SK-N-SH treated with all-trans-retinoic acid at 6 μM for 48 hours (cell line): ENCODE results near the gene PEX19.

ENCODE experiments used
- ATAC-seq: fragments of 200-7000 bp; cut with Tn5 transposase; 3 replicates; pipeline ENCODE4 v1.9.1; 2020; ENCODE audit warnings: mild to moderate bottlenecking, moderate library complexity
- BACH2 ChIP-seq: fragments of 250-450 bp; sonication (Bioruptor Pico); IDR thresholded peaks from 2 replicates; pipeline ENCODE4 v1.9.0; 2021; ENCODE audit warnings: mild to moderate bottlenecking, borderline replicate concordance
- CSDC2 ChIP-seq: fragments of 250-450 bp; sonication (Bioruptor Pico); IDR thresholded peaks from 2 replicates; pipeline ENCODE4 v1.5.0; 2020; ENCODE audit warnings: mild to moderate bottlenecking, moderate library complexity
- ESRRG ChIP-seq: fragments of 250-450 bp; sonication (Bioruptor Pico); IDR thresholded peaks from 2 replicates; pipeline ENCODE4 v1.6.1; 2021; ENCODE audit warnings: mild to moderate bottlenecking
- GLIS3 ChIP-seq: fragments of 250-450 bp; sonication (Bioruptor Pico); IDR thresholded peaks from 2 replicates; pipeline ENCODE4 v1.5.0; 2020; ENCODE audit warnings: mild to moderate bottlenecking, moderate library complexity
- ISL1 ChIP-seq: fragments of 250-450 bp; sonication (Bioruptor Pico); IDR thresholded peaks from 2 replicates; pipeline ENCODE4 v2.1.2; 2022; ENCODE audit warnings: mild to moderate bottlenecking, moderate library complexity
- OSR1 ChIP-seq: fragments of 250-450 bp; sonication (Bioruptor Pico); IDR thresholded peaks from 2 replicates; pipeline ENCODE4 v1.8.0; 2022; ENCODE audit warnings: moderate library complexity, mild to moderate bottlenecking, inconsistent platforms
- PPARA ChIP-seq: fragments of 250-450 bp; sonication (Bioruptor Pico); IDR thresholded peaks from 2 replicates; pipeline ENCODE4 v1.5.0; 2020; ENCODE audit warnings: mild to moderate bottlenecking, borderline replicate concordance
- RARB ChIP-seq: fragments of 250-450 bp; sonication (Bioruptor Pico); IDR thresholded peaks from 2 replicates; pipeline ENCODE4 v1.8.0; 2021; ENCODE audit warnings: mild to moderate bottlenecking, moderate library complexity
- SNAI2 ChIP-seq: fragments of 250-450 bp; sonication (Bioruptor Pico); IDR thresholded peaks from 2 replicates; pipeline ENCODE4 v1.5.0; 2020; ENCODE audit warnings: mild to moderate bottlenecking, moderate library complexity
- TCF4 ChIP-seq: fragments of 250-450 bp; sonication (Bioruptor Pico); IDR thresholded peaks from 2 replicates; pipeline ENCODE4 v1.8.0; 2021; ENCODE audit warnings: mild to moderate bottlenecking, moderate library complexity, borderline replicate concordance
- ZC3H10 ChIP-seq: fragments of 250-450 bp; sonication (Bioruptor Pico); IDR thresholded peaks from 2 replicates; pipeline ENCODE4 v1.5.1; 2021; ENCODE audit warnings: mild to moderate bottlenecking, moderate library complexity
- ZFP3 ChIP-seq: fragments of 250-450 bp; sonication (Bioruptor Pico); IDR thresholded peaks from 2 replicates; pipeline ENCODE4 v1.5.0; 2020; ENCODE audit warnings: mild to moderate bottlenecking, moderate library complexity
- ZFP30 ChIP-seq: fragments of 450-650 bp; formaldehyde crosslinking; IDR thresholded peaks from 2 replicates; pipeline ENCODE4 v1.5.0; 2022; ENCODE audit warnings: mild to moderate bottlenecking, moderate library complexity
- ZNF565 ChIP-seq: fragments of 450-650 bp; formaldehyde crosslinking; conservative IDR thresholded peaks from 2 replicates; pipeline ENCODE4 v1.5.0; 2020; ENCODE audit warnings: low read depth, mild to moderate bottlenecking, moderate library complexity
- ZNF70 ChIP-seq: fragments of 450-650 bp; formaldehyde crosslinking; IDR thresholded peaks from 2 replicates; pipeline ENCODE4 v1.5.0; 2020; ENCODE audit warnings: mild to moderate bottlenecking, moderate library complexity
- ZNF8 ChIP-seq: fragments of 450-650 bp; formaldehyde crosslinking; IDR thresholded peaks from 2 replicates; pipeline ENCODE4 v1.5.0; 2020; ENCODE audit warnings: mild to moderate bottlenecking, moderate library complexity
- TF ChIP-seq, protein P1 (sequence below): fragments of 250-450 bp; sonication (Bioruptor Pico); IDR thresholded peaks from 2 replicates; pipeline ENCODE4 v1.5.1; 2020; ENCODE audit warnings: low read depth, mild to moderate bottlenecking, moderate library complexity
- TF ChIP-seq, protein P2 (sequence below): fragments of 250-450 bp; sonication (Bioruptor Pico); IDR thresholded peaks from 2 replicates; pipeline ENCODE4 v1.5.1; 2021; ENCODE audit warnings: mild to moderate bottlenecking, moderate library complexity
- TF ChIP-seq, protein P3 (sequence below): fragments of 250-450 bp; sonication (Bioruptor Pico); IDR thresholded peaks from 2 replicates; pipeline ENCODE4 v1.5.0; 2020; ENCODE audit warnings: mild to moderate bottlenecking, moderate library complexity
- TF ChIP-seq, protein P4 (sequence below): fragments of 250-450 bp; sonication (Bioruptor Pico); IDR thresholded peaks from 2 replicates; pipeline ENCODE4 v1.8.0; 2020; ENCODE audit warnings: mild to moderate bottlenecking, moderate library complexity, borderline replicate concordance

PEX19 gene

DNA sequence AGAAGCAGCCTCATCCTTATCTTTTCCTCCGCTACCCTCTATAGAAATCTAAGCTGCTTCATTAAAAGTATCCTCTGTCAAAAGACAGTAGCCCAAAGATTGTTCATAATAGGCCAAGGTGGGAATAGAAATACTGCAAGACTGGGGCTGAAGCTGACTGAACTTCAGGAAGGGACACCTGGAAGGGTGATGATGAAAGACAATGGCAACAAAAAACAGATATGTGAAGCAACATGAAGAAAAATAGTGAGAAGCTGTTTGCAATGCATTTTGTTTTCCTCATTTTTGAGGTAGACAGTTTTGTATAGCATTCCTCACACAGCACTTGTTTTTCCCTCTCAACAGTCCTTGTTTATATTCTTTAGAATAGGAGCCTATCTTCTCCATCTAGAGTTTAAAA, 39.5 kb downstream of the PEX19 start:
- no peak for TF ChIP-seq PPARA
- no peak for TF ChIP-seq BACH2
- no peak for TF ChIP-seq ZNF8
- no peak for TF ChIP-seq ESRRG (CRISPR knock-in tag)
- no peak for TF ChIP-seq ZNF70 (CRISPR knock-in tag)
- no peak for TF ChIP-seq GLIS3 (CRISPR knock-in tag)
- TF ChIP-seq, protein P1, sequence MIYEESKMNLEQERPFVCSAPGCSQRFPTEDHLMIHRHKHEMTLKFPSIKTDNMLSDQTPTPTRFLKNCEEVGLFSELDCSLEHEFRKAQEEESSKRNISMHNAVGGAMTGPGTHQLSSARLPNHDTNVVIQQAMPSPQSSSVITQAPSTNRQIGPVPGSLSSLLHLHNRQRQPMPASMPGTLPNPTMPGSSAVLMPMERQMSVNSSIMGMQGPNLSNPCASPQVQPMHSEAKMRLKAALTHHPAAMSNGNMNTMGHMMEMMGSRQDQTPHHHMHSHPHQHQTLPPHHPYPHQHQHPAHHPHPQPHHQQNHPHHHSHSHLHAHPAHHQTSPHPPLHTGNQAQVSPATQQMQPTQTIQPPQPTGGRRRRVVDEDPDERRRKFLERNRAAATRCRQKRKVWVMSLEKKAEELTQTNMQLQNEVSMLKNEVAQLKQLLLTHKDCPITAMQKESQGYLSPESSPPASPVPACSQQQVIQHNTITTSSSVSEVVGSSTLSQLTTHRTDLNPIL, result no peak
- no peak for TF ChIP-seq RARB (CRISPR knock-in tag)
- TF ChIP-seq, protein P2, sequence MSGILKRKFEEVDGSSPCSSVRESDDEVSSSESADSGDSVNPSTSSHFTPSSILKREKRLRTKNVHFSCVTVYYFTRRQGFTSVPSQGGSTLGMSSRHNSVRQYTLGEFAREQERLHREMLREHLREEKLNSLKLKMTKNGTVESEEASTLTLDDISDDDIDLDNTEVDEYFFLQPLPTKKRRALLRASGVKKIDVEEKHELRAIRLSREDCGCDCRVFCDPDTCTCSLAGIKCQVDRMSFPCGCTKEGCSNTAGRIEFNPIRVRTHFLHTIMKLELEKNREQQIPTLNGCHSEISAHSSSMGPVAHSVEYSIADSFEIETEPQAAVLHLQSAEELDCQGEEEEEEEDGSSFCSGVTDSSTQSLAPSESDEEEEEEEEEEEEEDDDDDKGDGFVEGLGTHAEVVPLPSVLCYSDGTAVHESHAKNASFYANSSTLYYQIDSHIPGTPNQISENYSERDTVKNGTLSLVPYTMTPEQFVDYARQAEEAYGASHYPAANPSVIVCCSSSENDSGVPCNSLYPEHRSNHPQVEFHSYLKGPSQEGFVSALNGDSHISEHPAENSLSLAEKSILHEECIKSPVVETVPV (CRISPR knock-in tag), result no peak
- no peak for TF ChIP-seq SNAI2
- no peak for TF ChIP-seq ZNF565 (CRISPR knock-in tag)
- TF ChIP-seq CSDC2 (CRISPR knock-in tag), result no peak
- no peak for TF ChIP-seq OSR1
- no peak for TF ChIP-seq ZFP30 (CRISPR knock-in tag)
- ATAC-seq, result no peak

DNA sequence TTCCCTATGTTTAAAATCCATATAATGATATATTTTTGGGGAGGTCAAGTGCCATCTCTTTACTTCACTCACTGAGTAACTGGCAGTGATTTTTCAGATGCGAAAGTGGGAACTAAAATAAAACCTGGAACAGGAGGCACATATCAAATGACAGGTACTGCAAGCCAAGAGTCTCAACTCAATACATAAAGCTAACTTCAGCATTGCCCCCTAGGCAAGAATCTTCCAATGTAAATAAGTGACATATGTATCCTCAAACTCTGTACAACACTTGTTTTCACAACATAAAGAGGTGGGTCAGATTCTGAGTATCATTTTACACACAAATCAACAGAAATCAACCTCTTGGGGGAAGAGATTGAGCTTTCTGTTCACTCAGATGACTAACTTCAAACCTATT, 40.7 kb downstream of the PEX19 start:
- ATAC-seq, result no peak
- TF ChIP-seq PPARA, result no peak
- TF ChIP-seq BACH2, result no peak
- no peak for TF ChIP-seq OSR1
- no peak for TF ChIP-seq ZNF565 (CRISPR knock-in tag)
- TF ChIP-seq TCF4 (CRISPR knock-in tag), result no peak

DNA sequence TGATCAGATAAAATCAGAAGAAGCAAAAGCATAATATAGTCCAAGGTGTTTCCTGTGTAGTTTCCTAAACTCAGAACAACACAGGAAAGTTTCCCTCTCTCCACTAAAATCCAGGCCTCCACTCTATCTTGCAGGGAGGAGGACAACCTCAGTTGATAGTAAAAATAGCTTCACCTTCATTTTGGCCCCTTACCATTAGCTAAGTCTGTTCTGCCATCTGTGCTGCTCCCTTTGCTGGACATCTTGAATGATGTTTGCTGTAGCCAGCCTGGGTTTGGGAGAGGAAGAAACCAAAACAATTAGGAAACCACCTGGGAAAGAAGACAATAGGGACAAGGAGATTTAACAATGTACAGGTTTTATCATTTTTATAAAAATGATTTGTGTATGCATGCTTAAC, 41.2 kb downstream of the PEX19 start:
- ATAC-seq, result no peak
- TF ChIP-seq CSDC2 (CRISPR knock-in tag) (no peak), ZNF565 (CRISPR knock-in tag) (no peak), ZNF8 (no peak), ZFP30 (CRISPR knock-in tag) (no peak), ZFP3 (CRISPR knock-in tag) (no peak), OSR1 (no peak), ISL1 (CRISPR knock-in tag) (no peak), ESRRG (CRISPR knock-in tag) (no peak), TCF4 (CRISPR knock-in tag) (no peak), ZC3H10 (CRISPR knock-in tag) (no peak), ZNF70 (CRISPR knock-in tag) (no peak), BACH2 (no peak), SNAI2 (no peak), PPARA (no peak), RARB (CRISPR knock-in tag) (no peak)
- TF ChIP-seq, protein P3, sequence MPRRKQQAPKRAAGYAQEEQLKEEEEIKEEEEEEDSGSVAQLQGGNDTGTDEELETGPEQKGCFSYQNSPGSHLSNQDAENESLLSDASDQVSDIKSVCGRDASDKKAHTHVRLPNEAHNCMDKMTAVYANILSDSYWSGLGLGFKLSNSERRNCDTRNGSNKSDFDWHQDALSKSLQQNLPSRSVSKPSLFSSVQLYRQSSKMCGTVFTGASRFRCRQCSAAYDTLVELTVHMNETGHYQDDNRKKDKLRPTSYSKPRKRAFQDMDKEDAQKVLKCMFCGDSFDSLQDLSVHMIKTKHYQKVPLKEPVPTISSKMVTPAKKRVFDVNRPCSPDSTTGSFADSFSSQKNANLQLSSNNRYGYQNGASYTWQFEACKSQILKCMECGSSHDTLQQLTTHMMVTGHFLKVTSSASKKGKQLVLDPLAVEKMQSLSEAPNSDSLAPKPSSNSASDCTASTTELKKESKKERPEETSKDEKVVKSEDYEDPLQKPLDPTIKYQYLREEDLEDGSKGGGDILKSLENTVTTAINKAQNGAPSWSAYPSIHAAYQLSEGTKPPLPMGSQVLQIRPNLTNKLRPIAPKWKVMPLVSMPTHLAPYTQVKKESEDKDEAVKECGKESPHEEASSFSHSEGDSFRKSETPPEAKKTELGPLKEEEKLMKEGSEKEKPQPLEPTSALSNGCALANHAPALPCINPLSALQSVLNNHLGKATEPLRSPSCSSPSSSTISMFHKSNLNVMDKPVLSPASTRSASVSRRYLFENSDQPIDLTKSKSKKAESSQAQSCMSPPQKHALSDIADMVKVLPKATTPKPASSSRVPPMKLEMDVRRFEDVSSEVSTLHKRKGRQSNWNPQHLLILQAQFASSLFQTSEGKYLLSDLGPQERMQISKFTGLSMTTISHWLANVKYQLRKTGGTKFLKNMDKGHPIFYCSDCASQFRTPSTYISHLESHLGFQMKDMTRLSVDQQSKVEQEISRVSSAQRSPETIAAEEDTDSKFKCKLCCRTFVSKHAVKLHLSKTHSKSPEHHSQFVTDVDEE (CRISPR knock-in tag), result no peak
- TF ChIP-seq, protein P2 (CRISPR knock-in tag), result no peak
- TF ChIP-seq, protein P4, sequence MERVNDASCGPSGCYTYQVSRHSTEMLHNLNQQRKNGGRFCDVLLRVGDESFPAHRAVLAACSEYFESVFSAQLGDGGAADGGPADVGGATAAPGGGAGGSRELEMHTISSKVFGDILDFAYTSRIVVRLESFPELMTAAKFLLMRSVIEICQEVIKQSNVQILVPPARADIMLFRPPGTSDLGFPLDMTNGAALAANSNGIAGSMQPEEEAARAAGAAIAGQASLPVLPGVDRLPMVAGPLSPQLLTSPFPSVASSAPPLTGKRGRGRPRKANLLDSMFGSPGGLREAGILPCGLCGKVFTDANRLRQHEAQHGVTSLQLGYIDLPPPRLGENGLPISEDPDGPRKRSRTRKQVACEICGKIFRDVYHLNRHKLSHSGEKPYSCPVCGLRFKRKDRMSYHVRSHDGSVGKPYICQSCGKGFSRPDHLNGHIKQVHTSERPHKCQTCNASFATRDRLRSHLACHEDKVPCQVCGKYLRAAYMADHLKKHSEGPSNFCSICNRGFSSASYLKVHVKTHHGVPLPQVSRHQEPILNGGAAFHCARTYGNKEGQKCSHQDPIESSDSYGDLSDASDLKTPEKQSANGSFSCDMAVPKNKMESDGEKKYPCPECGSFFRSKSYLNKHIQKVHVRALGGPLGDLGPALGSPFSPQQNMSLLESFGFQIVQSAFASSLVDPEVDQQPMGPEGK (CRISPR knock-in tag), result no peak
